ENCODE measurements around the gene CSNK2B. TPM values are rescaled to one million over a fixed set of nuclear protein-coding genes. Genes with fewer than 3 reads are reported as not detected.

The CSNK2B gene
- total and polyA plus RNA-seq, 2 donors from 2014 or later, result 130 to 270 TPM

DNA sequence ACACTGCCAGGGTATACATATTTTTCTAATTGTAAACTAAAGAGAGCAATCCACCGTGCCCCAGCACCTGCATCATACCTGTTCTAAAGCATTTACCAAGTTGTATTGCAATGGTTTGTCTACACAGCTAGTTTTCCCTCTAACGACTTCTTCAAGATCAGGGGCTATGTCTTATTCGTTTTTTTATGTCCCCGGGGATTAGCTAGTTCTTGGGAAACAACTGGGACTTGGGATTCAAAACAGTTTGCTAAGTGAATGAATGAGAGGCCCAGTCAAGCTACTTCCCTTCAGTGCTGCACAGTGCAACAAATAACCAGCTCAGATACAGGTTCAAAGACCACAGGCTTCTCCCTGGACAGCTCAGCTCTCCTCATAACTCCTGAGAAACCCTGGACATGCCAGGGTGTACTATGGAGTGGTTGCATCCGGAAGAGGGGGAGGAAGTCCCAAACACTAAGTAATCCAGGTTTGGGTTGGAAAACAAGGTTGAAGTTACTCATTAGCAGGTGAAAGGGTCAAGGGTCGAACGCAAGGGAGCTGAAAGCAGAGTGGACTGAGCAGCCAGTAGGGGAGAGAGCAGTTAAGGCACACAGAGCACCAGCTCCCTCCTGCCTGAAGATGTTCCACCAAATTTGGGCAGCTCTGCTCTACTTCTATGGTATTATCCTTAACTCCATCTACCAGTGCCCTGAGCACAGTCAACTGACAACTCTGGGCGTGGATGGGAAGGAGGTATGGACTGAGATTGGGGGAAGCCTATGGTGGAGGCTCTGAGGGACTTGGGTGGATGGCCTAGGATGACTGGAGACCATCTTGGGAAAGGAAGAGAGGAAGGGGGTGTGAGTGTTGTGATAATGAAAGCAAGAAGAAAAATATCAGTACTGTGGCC is 10.3 kb upstream of the CSNK2B start, which contains the start of gene APOM:
Gene APOM, plus strand, starts transcription at position 546 of the 889 bp plus-strand sequence. Its CDS starts 73 bp downstream, at position 619.
- Histone ChIP-seq H3K4me1 (ENCODE audit: control insufficient read depth in 2 of 3, insufficient read depth in 2 of 3, low read depth in 1 of 3, low read length in 3 of 3) (peaks cover 0 to 38% (median 34%) of the 10 kb centered on the region in 3 donors), H3K36me3 (ENCODE audit: control insufficient read depth in 2 of 3, insufficient read depth in 3 of 3, low read length in 3 of 3) (peaks cover 0 to 7% (median 5%) of the 10 kb centered on the region in 3 donors), H3K9ac (ENCODE audit: low read length in 3 of 3) (peak within 1 kb of the TSS in 1 of 3 donors; percentile 12), H3K9me3 (ENCODE audit: control insufficient read depth in 2 of 3, insufficient read depth in 1 of 3, low read length in 3 of 3) (no peaks in the 10 kb centered on the region), H3K4me3 (ENCODE audit: low read length in 3 of 3) (peak within 1 kb of the TSS in 2 of 3 donors; percentile 42 to 63), H3K27me3 (ENCODE audit: control insufficient read depth, insufficient read depth, low read length) (no peaks in the 10 kb centered on the region), H3K27ac (ENCODE audit: low read depth in 2 of 2, low read length in 2 of 2) (peak within 1 kb of the TSS; percentile 13 to 33)
- intact Hi-C loops (cut with DNase I), result no loop called here
- FAIRE-seq, result no peak
- DNase-seq, result peak in 2 of 5 donors; percentile 36 to 63
- TF ChIP-seq, protein P1, sequence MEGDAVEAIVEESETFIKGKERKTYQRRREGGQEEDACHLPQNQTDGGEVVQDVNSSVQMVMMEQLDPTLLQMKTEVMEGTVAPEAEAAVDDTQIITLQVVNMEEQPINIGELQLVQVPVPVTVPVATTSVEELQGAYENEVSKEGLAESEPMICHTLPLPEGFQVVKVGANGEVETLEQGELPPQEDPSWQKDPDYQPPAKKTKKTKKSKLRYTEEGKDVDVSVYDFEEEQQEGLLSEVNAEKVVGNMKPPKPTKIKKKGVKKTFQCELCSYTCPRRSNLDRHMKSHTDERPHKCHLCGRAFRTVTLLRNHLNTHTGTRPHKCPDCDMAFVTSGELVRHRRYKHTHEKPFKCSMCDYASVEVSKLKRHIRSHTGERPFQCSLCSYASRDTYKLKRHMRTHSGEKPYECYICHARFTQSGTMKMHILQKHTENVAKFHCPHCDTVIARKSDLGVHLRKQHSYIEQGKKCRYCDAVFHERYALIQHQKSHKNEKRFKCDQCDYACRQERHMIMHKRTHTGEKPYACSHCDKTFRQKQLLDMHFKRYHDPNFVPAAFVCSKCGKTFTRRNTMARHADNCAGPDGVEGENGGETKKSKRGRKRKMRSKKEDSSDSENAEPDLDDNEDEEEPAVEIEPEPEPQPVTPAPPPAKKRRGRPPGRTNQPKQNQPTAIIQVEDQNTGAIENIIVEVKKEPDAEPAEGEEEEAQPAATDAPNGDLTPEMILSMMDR (IDR thresholded peaks at IDR 0.05; ENCODE audit: borderline replicate concordance, extremely low read depth, insufficient read depth), result no peak

- Histone ChIP-seq H3K9ac (ENCODE audit: low read length in 3 of 3) (no peak overlapping the region), H3K36me3 (ENCODE audit: control insufficient read depth in 2 of 3, insufficient read depth in 3 of 3, low read length in 3 of 3) (peaks cover 0 to 7% (median 6%) of the 10 kb centered on the region in 3 donors), H3K9me3 (ENCODE audit: control insufficient read depth in 2 of 3, insufficient read depth in 1 of 3, low read length in 3 of 3) (no peaks in the 10 kb centered on the region), H3K27me3 (ENCODE audit: control insufficient read depth, insufficient read depth, low read length) (no peaks in the 10 kb centered on the region), H3K27ac (ENCODE audit: low read depth in 2 of 2, low read length in 2 of 2) (no peak overlapping the region), H3K4me3 (ENCODE audit: low read length in 3 of 3) (peak overlapping the region in 1 of 3 donors; percentile 93), H3K4me1 (ENCODE audit: control insufficient read depth in 2 of 3, insufficient read depth in 2 of 3, low read depth in 1 of 3, low read length in 3 of 3) (peaks cover 0 to 43% (median 35%) of the 10 kb centered on the region in 3 donors)
- TF ChIP-seq, protein P1 (IDR thresholded peaks at IDR 0.05; ENCODE audit: borderline replicate concordance, extremely low read depth, insufficient read depth), result no peak
- DNase-seq, result no peak
- FAIRE-seq, result no peak
- intact Hi-C loops (cut with DNase I), result no loop called here
These were observed 8.3 kb upstream of the CSNK2B start for GRCh38 chr6:31657406-31658157.

DNA sequence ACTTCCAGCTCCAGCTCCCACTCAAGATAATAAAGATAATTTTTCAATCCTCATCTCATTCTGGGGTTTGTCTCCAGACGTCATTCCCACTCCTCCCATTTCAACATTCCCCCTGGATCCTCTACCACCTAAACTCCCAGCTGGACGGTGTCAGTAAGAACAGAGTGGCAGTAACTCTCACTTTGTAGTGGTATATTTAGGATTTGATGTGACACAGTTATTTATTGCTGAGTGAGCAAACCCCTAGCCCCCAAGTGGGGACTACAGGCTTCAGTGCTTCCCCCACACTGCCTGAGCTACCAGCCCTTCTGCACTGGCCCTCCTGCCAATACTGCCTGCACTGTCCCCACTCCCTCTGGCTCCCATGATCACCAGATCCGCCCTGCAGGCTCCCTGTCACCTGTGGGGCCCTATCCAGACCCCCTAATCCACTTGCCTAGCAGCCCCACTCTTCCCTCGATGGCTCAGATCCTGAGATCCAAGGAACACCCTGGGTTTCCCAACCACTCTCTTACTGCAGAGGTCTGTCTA is 7.7 kb upstream of the CSNK2B start:
- intact Hi-C loops (cut with DNase I), result no loop called here
- peak overlapping the region in 1 of 3 donors; percentile 93 for H3K4me3 ChIP-seq (ENCODE audit: low read length in 3 of 3)
- no peak overlapping the region for H3K27ac ChIP-seq (ENCODE audit: low read depth in 2 of 2, low read length in 2 of 2)
- no peak for DNase-seq
- no peak for FAIRE-seq
- H3K9ac ChIP-seq (ENCODE audit: low read length in 3 of 3), result no peak overlapping the region
- H3K9me3 ChIP-seq (ENCODE audit: control insufficient read depth in 2 of 3, insufficient read depth in 1 of 3, low read length in 3 of 3), result no peaks in the 10 kb centered on the region
- TF ChIP-seq, protein P1 (IDR thresholded peaks at IDR 0.05; ENCODE audit: borderline replicate concordance, extremely low read depth, insufficient read depth), result no peak
- peaks cover 0 to 7% (median 6%) of the 10 kb centered on the region in 3 donors for H3K36me3 ChIP-seq (ENCODE audit: control insufficient read depth in 2 of 3, insufficient read depth in 3 of 3, low read length in 3 of 3)
- peaks cover 0 to 45% (median 36%) of the 10 kb centered on the region in 3 donors for H3K4me1 ChIP-seq (ENCODE audit: control insufficient read depth in 2 of 3, insufficient read depth in 2 of 3, low read depth in 1 of 3, low read length in 3 of 3)
- no peaks in the 10 kb centered on the region for H3K27me3 ChIP-seq (ENCODE audit: control insufficient read depth, insufficient read depth, low read length)
